Effector memory CD4-positive, alpha-beta T cell (primary cell): ENCODE measurements around the gene MAN2A2.

Experiments used
- DNase-seq, 3 donors: peaks; one replicate each; pipeline ENCODE4 v3.0.0-alpha.2; 2020
- H3K27ac ChIP-seq: 2 replicates; pipeline ENCODE4 v1.7.0; 2013; ENCODE audit warnings: mild to moderate bottlenecking, low read length, moderate library complexity; ENCODE audit not compliant: insufficient read depth, poor library complexity, severe bottlenecking
- H3K27me3 ChIP-seq: replicated peaks from 2 replicates; pipeline ENCODE4 v1.7.0; 2013; ENCODE audit warnings: mild to moderate bottlenecking, low read length; ENCODE audit not compliant: insufficient read depth, control insufficient read depth, poor library complexity, severe bottlenecking
- H3K36me3 ChIP-seq: 2 replicates; pipeline ENCODE4 v1.7.0; 2013; ENCODE audit warnings: mild to moderate bottlenecking, low read length, moderate library complexity; ENCODE audit not compliant: control insufficient read depth, insufficient read depth
- H3K4me1 ChIP-seq: 2 replicates; pipeline ENCODE4 v1.7.0; 2013; ENCODE audit warnings: low read length, mild to moderate bottlenecking; ENCODE audit not compliant: control insufficient read depth, insufficient read depth, poor library complexity, severe bottlenecking
- H3K4me3 ChIP-seq: 2 replicates; pipeline ENCODE4 v1.7.0; 2013; ENCODE audit warnings: low read length, low read depth, mild to moderate bottlenecking; ENCODE audit not compliant: insufficient read depth, poor library complexity, severe bottlenecking
- H3K9me3 ChIP-seq: 2 replicates; pipeline ENCODE4 v1.7.0; 2013; ENCODE audit warnings: mild to moderate bottlenecking, low read length, moderate library complexity; ENCODE audit not compliant: control insufficient read depth

Gene MAN2A2

DNA sequence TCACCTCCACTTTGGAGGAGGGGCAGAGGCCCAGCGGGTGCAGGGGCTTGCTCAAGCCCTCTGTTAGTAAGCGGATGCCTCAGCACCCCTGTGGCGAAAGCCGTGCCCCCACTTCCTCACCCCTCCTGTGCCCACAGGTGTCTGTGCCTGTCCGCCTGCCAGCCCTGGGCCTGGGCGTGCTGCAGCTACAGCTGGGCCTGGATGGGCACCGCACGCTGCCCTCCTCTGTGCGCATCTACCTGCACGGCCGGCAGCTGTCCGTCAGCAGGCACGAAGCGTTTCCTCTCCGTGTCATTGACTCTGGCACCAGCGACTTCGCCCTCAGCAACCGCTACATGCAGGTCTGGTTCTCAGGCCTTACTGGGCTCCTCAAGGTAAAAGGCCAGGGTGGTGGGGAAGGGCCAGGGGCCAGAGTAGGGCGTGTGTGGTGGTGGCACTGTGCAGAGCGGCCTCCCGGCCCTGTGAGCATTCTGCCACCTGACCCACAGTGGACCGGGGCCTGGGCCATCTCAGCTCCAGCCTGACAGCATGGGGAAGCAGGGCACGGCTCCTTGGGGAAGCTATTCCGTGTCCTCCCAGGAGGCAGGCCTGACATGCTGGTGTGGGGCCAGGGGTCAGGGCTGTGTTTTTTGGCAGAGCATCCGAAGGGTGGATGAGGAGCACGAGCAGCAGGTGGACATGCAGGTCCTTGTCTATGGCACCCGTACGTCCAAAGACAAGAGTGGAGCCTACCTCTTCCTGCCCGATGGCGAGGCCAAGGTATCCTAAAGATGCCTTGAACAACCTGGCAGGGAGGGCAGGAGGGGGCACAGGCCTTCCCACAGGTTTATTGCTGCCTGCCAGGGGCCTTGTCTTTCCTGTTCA is 9.0 kb downstream of the MAN2A2 start:
- Histone ChIP-seq H3K9me3 (no peaks in the 10 kb centered on the region), H3K36me3 (peaks cover 87% of the 10 kb centered on the region), H3K27ac (no peak overlapping the region), H3K4me1 (no peaks in the 10 kb centered on the region), H3K27me3 (no peaks in the 10 kb centered on the region), H3K4me3 (no peak overlapping the region)
- DNase-seq, result no peak

GRCh38 chr15:90912770-90913075 is 9.6 kb downstream of the MAN2A2 start:
- Histone ChIP-seq H3K9me3 (no peaks in the 10 kb centered on the region), H3K27me3 (no peaks in the 10 kb centered on the region), H3K4me1 (no peaks in the 10 kb centered on the region), H3K27ac (no peak overlapping the region), H3K4me3 (no peak overlapping the region), H3K36me3 (peaks cover 89% of the 10 kb centered on the region)
- DNase-seq, result no peak

DNA sequence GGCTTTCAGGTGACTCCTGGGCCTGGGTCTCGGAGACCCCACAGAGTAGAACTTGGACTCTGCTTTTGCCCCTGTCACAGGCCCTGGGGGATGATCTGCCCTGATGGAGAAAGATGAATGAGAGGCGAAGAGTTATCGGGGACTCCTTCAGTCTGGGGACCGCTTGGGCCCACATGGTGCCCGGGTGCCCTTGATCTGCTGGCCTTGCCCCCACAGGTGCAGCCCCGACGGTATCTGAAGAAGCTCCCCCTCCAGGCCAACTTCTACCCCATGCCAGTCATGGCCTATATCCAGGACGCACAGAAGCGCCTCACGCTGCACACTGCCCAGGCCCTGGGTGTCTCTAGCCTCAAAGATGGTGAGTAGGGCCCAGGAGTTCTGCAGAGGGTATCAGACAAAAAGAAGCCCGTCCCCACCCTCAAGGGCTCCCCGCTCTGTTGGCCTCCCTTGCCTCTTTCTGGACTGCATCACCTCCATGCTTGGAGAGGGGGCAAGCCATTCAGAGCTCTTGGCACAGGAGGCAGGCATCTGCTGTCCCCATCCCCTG is 10.4 kb downstream of the MAN2A2 start:
- peaks cover 93% of the 10 kb centered on the region for H3K36me3 ChIP-seq
- no peaks in the 10 kb centered on the region for H3K27me3 ChIP-seq
- H3K4me1 ChIP-seq, result no peaks in the 10 kb centered on the region
- DNase-seq, result no peak
- no peaks in the 10 kb centered on the region for H3K9me3 ChIP-seq
- H3K4me3 ChIP-seq, result no peak overlapping the region
- H3K27ac ChIP-seq, result no peak overlapping the region

GRCh38 chr15:90914305-90915080 is 11.4 kb downstream of the MAN2A2 start:
- no peaks in the 10 kb centered on the region for H3K27me3 ChIP-seq
- no peak overlapping the region for H3K27ac ChIP-seq
- no peaks in the 10 kb centered on the region for H3K9me3 ChIP-seq
- no peaks in the 10 kb centered on the region for H3K4me1 ChIP-seq
- H3K4me3 ChIP-seq, result no peak overlapping the region
- H3K36me3 ChIP-seq, result peaks cover 96% of the 10 kb centered on the region
- DNase-seq, result no peak

DNA sequence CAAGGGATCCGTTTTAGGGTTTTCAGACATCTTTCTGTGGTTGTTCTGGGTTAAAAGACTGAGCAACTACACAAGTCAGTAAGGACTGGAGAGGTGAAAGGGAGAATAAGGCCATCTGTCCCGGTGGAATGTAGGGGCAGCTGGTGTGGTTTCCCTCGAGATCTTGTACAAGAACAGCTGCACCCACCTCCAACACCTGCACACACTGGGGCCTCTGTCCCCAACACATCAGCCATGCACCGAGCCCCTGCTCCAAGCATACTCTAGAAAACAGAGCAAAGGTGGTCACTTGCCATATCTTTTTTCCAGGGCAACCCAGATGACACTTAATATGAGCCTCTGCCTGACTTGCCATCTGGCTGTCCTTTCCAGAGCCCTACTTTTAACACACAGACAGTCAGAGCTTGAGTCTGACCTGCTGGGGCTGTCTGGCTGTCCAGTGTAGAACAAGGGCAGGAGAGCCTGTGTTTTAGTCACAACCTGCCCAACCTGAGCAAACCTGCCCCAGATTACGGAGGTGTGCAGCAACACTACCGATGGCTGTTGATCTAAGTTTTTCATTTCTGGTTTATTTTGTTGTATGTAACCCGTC is 12.2 kb downstream of the MAN2A2 start:
- H3K27me3 ChIP-seq, result no peaks in the 10 kb centered on the region
- H3K9me3 ChIP-seq, result no peaks in the 10 kb centered on the region
- no peak overlapping the region for H3K27ac ChIP-seq
- peaks cover 98% of the 10 kb centered on the region for H3K36me3 ChIP-seq
- DNase-seq, result no peak
- H3K4me3 ChIP-seq, result no peak overlapping the region
- H3K4me1 ChIP-seq, result no peaks in the 10 kb centered on the region

DNA sequence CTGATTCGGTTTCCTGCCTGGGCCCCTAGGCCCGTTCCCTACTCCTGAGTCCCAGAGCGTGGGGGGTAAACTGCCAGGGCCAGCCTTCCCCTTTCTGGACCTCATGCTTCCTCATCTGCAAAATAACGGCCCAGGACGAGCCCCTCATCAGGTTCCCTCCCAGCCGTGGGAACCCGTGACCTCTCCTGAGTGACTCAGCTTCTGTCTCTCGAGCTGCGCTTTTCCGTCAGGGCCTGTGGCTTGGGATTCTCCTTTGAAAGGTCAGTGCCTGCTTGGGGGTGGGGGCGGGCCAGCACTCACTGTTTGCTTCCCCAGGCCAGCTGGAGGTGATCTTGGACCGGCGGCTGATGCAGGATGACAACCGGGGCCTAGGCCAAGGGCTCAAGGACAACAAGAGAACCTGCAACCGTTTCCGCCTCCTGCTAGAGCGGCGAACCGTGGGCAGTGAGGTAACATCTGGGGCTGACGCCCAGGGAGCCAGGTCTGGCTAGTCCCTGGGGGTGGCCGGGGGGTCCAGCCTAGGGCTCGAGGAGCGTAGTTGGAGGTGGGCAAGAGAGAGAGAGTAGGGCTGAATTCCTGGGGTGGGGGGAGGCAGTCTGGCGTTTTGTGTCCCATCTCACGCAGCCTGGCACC is 12.8 kb downstream of the MAN2A2 start:
- Histone ChIP-seq H3K4me3 (no peak overlapping the region), H3K9me3 (no peaks in the 10 kb centered on the region), H3K4me1 (no peaks in the 10 kb centered on the region), H3K27ac (no peak overlapping the region), H3K36me3 (peaks cover 98% of the 10 kb centered on the region), H3K27me3 (no peaks in the 10 kb centered on the region)
- DNase-seq, result no peak

DNA sequence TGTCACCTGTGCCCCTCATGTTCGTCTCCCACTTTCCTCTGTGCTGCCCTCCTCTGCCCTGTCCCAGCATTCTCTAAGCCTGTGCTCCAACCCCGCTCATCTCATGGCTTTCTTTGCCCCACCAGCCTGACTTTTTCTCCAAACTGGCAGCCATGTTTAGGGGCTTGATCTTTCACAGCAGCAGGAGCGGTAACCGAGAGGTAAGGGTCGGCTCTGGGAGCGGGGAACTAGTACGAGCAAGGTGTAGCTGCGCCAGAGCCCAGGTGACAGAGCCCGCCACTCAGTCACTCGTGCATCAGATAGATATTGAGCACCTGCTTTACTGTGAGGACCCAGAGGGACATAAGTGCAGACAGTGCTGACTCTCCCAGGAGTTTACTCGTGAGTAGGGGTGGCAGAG is 13.4 kb downstream of the MAN2A2 start:
- H3K27ac ChIP-seq, result no peak overlapping the region
- H3K4me1 ChIP-seq, result no peaks in the 10 kb centered on the region
- peaks cover 96% of the 10 kb centered on the region for H3K36me3 ChIP-seq
- no peaks in the 10 kb centered on the region for H3K9me3 ChIP-seq
- H3K27me3 ChIP-seq, result no peaks in the 10 kb centered on the region
- H3K4me3 ChIP-seq, result no peak overlapping the region
- DNase-seq, result no peak

DNA sequence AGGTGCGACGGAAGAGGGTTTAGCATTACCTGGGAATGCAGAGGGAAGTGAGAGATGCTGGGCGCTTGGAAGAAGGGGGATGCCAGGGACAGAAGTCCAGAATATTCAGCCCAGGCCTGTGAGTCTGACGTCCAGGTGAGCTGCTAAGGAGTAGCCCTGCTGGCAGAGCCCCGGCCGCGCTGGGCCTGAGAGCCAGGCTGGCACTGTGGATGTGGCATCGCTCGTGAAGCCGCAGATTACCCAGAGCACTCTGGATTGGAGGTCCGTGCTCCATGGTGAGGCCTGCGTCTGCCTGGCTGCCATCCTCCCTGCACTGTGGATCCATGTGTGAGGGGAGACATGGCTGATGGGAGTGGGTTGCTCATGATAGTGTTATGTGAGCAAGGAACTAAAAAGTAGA is 14.5 kb downstream of the MAN2A2 start:
- no peaks in the 10 kb centered on the region for H3K27me3 ChIP-seq
- peaks cover 85% of the 10 kb centered on the region for H3K36me3 ChIP-seq
- H3K9me3 ChIP-seq, result no peaks in the 10 kb centered on the region
- H3K4me3 ChIP-seq, result no peak overlapping the region
- H3K27ac ChIP-seq, result no peak overlapping the region
- H3K4me1 ChIP-seq, result no peaks in the 10 kb centered on the region
- no peak for DNase-seq

DNA sequence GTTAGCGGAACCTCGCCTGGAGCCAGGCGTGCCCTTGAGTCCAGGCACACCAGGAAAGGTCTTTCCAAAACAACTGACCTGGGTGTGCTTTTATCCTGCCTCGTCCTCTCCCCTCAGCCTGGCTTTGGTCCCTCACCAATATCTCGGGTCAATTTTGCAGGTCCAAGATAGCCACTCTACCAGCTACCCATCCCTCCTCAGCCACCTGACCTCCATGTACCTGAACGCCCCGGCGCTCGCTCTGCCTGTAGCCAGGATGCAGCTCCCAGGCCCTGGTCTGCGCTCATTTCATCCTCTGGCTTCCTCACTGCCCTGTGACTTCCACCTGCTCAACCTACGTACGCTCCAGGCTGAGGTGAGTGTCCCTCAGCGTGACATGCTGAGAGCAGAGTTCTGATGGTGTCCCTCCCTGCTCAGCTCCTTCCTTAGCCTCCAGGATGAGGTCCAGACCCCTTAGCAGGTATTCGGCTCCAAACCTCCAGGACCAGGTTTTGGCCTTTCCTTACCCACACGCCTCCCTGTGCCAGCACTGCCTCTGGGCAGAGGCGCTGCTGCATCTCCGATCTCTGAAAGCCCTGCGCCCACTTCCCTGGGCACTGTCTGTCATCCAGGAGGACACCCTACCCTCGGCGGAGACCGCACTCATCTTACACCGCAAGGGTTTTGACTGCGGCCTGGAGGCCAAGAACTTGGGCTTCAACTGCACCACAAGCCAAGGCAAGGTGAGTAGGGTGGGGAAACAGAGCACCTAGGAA is 15.1 kb downstream of the MAN2A2 start:
- Histone ChIP-seq H3K4me1 (no peaks in the 10 kb centered on the region), H3K27me3 (no peaks in the 10 kb centered on the region), H3K36me3 (peaks cover 78% of the 10 kb centered on the region), H3K9me3 (no peaks in the 10 kb centered on the region), H3K27ac (no peak overlapping the region), H3K4me3 (no peak overlapping the region)
- no peak for DNase-seq
